BLaER1 (cell line): ENCODE measurements around the gene ZC3H14.

Experiments
- H3K27ac ChIP-seq: shearing (Covaris generic); formaldehyde crosslinking; 2 replicates; pipeline ENCODE4 v1.8.1; 2022
- H3K27me3 ChIP-seq: shearing (Covaris generic); formaldehyde crosslinking; 2 replicates; pipeline ENCODE4 v1.8.1; 2022
- H3K36me3 ChIP-seq: shearing (Covaris generic); formaldehyde crosslinking; 2 replicates; pipeline ENCODE4 v1.8.1; 2022
- H3K4me1 ChIP-seq: shearing (Covaris generic); formaldehyde crosslinking; 2 replicates; pipeline ENCODE4 v1.8.1; 2022
- H3K4me2 ChIP-seq: shearing (Covaris generic); formaldehyde crosslinking; 2 replicates; pipeline ENCODE4 v1.8.1; 2022
- H3K4me3 ChIP-seq: shearing (Covaris generic); formaldehyde crosslinking; 2 replicates; pipeline ENCODE4 v1.8.1; 2022
- H3K9ac ChIP-seq: shearing (Covaris generic); formaldehyde crosslinking; 2 replicates; pipeline ENCODE4 v1.8.1; 2022
- H3K9me3 ChIP-seq: shearing (Covaris generic); formaldehyde crosslinking; 2 replicates; pipeline ENCODE4 v1.8.1; 2022
- H4K20me1 ChIP-seq: shearing (Covaris generic); formaldehyde crosslinking; 2 replicates; pipeline ENCODE4 v1.8.1; 2022
- Cebpa-rat ChIP-seq: shearing (Covaris generic); IDR thresholded peaks from 2 replicates; pipeline ENCODE4 v1.8.1; 2022

The ZC3H14 gene

DNA sequence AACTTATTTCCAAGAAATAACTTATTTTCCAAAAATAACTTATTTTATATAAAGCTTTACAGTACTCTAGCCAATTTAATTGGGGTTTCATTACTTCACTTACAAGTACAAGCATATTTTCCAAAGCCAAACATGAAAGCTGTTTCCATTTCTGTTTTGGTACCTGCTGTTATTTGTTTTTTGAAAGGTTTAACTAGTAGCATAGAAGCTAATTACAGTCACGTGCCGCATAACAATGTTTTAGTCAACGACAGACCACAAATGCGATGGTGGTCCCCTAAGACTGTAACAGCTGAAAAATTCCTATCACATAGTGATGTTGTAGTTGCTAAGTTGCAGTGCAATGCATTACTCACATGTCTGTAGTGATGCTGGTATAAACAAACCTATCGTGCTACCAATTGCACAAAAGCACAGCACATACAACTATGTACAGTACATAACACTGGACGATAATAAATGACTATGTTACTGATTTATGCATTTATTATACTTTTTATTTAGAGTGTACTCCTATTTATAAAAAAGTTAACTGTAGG, 29.7 kb upstream of the ZC3H14 start:
- no peak for TF ChIP-seq Cebpa-rat
- Histone ChIP-seq H3K27me3 (no peaks in the 10 kb centered on the region), H3K27ac (no peak overlapping the region)

DNA sequence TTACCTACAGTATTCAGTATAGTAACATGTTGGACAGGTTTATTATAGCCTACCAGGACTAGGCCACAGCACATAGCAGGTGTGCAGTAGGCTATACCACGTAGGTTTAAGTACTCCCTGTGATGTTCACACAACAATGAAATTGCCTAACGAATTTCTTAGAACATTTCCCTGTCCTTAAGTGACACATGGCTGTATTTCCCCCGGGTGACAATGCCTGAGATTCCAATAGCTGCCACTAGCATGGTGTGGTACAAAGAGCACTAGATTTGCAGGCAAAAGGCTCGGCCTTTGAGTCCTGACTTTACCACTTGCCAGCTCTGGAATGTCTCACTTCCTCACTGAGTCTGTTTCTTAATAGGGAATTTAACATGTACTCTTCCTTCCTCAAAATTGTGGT, 27.7 kb upstream of the ZC3H14 start:
- H3K4me2 ChIP-seq = no peak overlapping the region
- peaks cover 1% of the 10 kb centered on the region; the same call in 1 of the 2 replicates for H3K9me3 ChIP-seq
- H3K36me3 ChIP-seq = no peaks in the 10 kb centered on the region
- H3K4me3 ChIP-seq = no peak overlapping the region
- H3K27ac ChIP-seq = no peak overlapping the region
- H4K20me1 ChIP-seq = no peaks in the 10 kb centered on the region
- H3K27me3 ChIP-seq = no peaks in the 10 kb centered on the region
- no peak overlapping the region for H3K9ac ChIP-seq
- no peaks in the 10 kb centered on the region for H3K4me1 ChIP-seq
- TF ChIP-seq Cebpa-rat = no peak

More for the DNA sequence above, 29.7 kb upstream of the ZC3H14 start:
- Histone ChIP-seq H4K20me1 (no peaks in the 10 kb centered on the region), H3K9me3 (peaks cover 10% of the 10 kb centered on the region), H3K4me2 (no peak overlapping the region), H3K9ac (no peak overlapping the region), H3K4me3 (no peak overlapping the region), H3K4me1 (no peaks in the 10 kb centered on the region), H3K36me3 (no peaks in the 10 kb centered on the region)

DNA sequence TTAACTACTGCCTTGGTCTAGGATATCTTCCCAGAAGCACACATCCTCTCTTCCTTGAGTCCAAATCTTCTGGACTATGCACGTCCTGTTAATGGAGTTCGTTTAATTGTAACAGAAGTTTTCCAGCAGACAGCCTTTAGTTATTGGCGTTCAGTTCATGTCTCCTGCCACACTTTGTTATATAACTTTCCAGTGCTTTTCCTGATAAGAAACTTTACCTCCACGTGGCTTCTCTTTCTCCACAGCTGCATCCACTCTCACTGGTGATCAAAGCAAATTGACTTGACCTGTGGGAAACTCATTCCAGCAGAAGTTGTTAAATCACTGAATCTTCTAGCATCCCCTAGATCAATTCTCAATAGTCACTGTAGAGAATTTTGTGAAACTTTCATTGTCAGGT, 27.0 kb upstream of the ZC3H14 start:
- Histone ChIP-seq H3K4me1 (no peaks in the 10 kb centered on the region), H3K4me3 (no peak overlapping the region), H3K27ac (no peak overlapping the region), H3K9me3 (no peaks in the 10 kb centered on the region), H3K4me2 (no peak overlapping the region), H3K36me3 (no peaks in the 10 kb centered on the region), H4K20me1 (no peaks in the 10 kb centered on the region), H3K27me3 (no peaks in the 10 kb centered on the region), H3K9ac (no peak overlapping the region)
- no peak for TF ChIP-seq Cebpa-rat

DNA sequence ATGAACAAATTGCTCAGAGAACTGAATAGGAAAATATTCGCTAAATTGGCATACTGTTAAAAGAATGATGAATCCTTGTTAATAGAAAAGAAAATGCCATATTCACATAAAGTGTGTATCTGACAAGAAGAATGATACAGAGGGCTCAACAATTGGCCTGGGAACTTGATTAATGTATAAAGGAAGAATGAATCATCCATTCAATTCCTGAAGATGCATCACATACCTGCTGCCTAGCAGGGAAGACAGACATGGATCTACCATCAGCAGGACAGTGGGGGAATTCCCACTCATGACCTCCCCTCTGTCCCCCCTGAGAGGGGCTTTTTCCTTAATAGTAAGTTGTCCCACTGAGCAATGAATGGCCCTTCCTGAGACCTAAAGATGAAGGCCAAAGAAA, 21.5 kb upstream of the ZC3H14 start:
- Histone ChIP-seq H4K20me1 (no peaks in the 10 kb centered on the region), H3K4me2 (no peak overlapping the region), H3K4me3 (no peak overlapping the region), H3K9ac (no peak overlapping the region), H3K9me3 (no peaks in the 10 kb centered on the region), H3K27ac (no peak overlapping the region), H3K36me3 (no peaks in the 10 kb centered on the region), H3K27me3 (no peaks in the 10 kb centered on the region), H3K4me1 (no peaks in the 10 kb centered on the region)
- TF ChIP-seq Cebpa-rat = no peak

DNA sequence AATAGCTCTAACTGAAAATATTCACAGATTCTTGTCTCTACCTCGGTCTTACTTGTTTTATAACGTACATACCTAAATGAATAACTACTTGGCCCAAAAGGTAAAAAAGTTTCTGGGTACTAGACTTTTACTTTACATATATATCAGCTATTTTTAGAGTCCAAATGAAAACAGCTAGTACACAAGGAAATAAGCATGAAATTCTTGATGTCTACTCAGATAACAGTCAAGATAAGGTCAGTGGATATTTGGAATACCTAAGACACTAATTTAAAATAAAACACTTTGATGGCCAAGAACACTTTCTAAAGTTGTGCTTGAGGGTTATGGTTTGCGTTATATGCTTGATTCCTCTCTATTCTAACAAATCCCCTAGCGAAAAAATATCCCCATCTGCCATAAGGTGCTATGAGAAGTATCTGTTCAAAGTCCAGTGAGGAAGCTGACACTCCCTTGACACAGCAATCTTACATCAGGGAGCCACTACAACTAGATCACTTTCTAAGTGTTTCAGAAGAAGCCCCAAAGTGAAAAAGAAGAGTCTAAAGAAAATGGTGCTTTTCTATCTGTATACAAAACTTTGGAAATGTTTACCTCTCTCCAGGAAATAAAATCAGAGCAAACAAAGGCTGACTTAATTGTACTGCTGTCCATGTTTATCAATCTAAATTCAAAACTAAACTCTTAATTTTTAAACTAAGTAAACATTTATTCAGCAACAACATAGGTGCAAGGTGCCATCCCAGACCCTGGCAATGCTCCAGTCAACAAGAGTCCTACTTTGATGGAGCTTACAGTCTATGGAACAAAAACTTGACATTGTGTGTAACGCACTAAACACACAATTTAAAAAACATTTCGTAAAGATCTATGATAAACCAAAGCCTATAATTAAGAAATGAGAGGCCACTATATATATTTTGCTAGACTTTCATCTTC, 19.7 kb upstream of the ZC3H14 start:
- no peaks in the 10 kb centered on the region for H4K20me1 ChIP-seq
- no peak overlapping the region for H3K9ac ChIP-seq
- no peaks in the 10 kb centered on the region for H3K9me3 ChIP-seq
- H3K27ac ChIP-seq = no peak overlapping the region
- H3K4me1 ChIP-seq = peaks cover 7% of the 10 kb centered on the region; the same call in 1 of the 2 replicates
- no peak overlapping the region for H3K4me2 ChIP-seq
- TF ChIP-seq Cebpa-rat = no peak
- H3K4me3 ChIP-seq = no peak overlapping the region
- H3K36me3 ChIP-seq = no peaks in the 10 kb centered on the region
- H3K27me3 ChIP-seq = no peaks in the 10 kb centered on the region

DNA sequence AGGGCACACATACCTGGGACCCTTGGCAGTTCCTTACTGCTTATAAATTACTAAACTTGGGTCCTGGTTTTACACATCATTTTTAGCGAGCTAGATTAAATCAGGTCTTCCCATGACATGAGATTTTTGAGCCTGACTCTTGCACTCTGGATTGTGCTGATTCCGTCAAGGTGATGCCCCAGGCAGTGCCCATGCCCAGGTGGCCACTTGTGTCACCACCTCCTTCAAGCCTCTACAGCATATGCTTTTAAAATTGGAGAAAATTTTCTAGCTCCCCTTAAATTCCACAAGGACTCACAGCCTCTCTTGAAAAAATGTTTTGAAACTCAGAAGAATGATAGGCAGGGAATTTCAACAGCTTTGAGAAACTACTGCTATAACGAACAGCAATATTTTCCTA, 17.6 kb upstream of the ZC3H14 start:
- no peak overlapping the region for H3K4me2 ChIP-seq
- TF ChIP-seq Cebpa-rat = no peak

DNA sequence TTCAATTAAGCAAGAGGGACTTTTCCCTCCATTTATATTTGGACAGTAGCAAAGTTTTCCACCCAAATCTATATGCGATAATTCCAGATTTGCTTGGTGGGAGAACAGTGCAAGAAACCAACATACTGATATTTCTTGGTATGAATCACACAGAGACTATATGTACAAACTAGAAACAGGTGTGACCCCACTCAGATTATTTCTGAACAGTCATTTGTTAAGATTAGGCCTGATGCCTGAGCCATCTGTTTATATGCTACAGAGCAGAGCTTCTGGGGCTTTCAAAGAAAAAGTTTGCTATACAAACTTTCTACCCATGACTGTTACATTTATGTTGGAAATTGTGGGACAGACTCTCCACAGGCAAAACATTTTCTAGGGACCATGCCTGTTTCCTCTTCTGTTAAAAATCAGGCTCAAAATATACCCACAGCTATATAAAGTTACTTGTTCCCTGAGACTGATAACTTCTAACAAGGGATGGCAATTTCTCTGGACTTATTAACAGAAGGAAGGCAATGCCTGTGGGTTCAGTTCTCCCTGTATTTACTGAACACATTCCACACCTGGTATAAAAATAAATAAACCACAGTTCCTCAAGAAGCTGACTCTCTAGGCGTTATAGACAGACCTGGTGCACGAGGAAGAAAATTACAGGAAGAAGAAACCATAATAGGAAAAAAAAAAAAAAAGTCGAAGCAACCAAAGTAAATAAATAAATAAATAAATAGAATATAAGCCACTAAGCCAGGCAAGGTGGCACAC, 16.0 kb upstream of the ZC3H14 start:
- no peaks in the 10 kb centered on the region for H4K20me1 ChIP-seq
- peaks cover 7% of the 10 kb centered on the region for H3K27me3 ChIP-seq
- no peak overlapping the region for H3K4me3 ChIP-seq
- no peaks in the 10 kb centered on the region for H3K36me3 ChIP-seq
- TF ChIP-seq Cebpa-rat = no peak
- peaks cover 7% of the 10 kb centered on the region; the same call in 1 of the 2 replicates for H3K4me1 ChIP-seq
- peaks cover 16% of the 10 kb centered on the region for H3K9me3 ChIP-seq
- H3K27ac ChIP-seq = no peak overlapping the region
- no peak overlapping the region for H3K9ac ChIP-seq
- H3K4me2 ChIP-seq = no peak overlapping the region

More for the DNA sequence above, 17.6 kb upstream of the ZC3H14 start:
- no peak overlapping the region for H3K27ac ChIP-seq
- H3K9ac ChIP-seq = no peak overlapping the region
- no peaks in the 10 kb centered on the region for H4K20me1 ChIP-seq
- peaks cover 3% of the 10 kb centered on the region; the same call in 1 of the 2 replicates for H3K9me3 ChIP-seq
- no peaks in the 10 kb centered on the region for H3K36me3 ChIP-seq
- H3K27me3 ChIP-seq = no peaks in the 10 kb centered on the region
- peaks cover 7% of the 10 kb centered on the region; the same call in 1 of the 2 replicates for H3K4me1 ChIP-seq
- no peak overlapping the region for H3K4me3 ChIP-seq

DNA sequence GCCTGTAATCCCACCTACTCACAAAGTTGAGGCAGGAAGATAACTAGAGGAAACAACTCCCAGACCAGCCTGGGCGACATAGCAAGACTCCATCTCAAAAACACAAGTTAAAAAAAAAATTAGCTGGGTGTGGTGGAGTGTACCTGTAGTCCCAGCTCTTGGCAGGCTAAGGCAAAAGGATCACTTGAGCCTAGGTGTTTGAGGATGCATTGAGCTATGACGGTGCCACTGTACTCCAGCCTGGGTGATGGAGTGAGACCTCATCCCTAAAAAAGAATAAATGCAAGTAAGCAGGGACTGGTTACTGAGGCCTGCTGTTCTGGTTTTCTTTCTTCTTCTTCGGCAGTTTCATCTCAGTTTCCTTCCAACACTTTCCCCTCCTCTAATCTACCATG, 15.5 kb upstream of the ZC3H14 start:
- H4K20me1 ChIP-seq = no peaks in the 10 kb centered on the region
- peaks cover 7% of the 10 kb centered on the region; the same call in 1 of the 2 replicates for H3K4me1 ChIP-seq
- no peaks in the 10 kb centered on the region for H3K36me3 ChIP-seq
- no peak overlapping the region for H3K4me3 ChIP-seq
- peaks cover 20% of the 10 kb centered on the region for H3K9me3 ChIP-seq
- no peak overlapping the region for H3K27ac ChIP-seq
- no peak for TF ChIP-seq Cebpa-rat
- H3K4me2 ChIP-seq = 0 out of 2 replicates have a peak overlapping the region, but pooled peaks have one; percentile 6
- H3K9ac ChIP-seq = no peak overlapping the region
- peaks cover 13% of the 10 kb centered on the region for H3K27me3 ChIP-seq

DNA sequence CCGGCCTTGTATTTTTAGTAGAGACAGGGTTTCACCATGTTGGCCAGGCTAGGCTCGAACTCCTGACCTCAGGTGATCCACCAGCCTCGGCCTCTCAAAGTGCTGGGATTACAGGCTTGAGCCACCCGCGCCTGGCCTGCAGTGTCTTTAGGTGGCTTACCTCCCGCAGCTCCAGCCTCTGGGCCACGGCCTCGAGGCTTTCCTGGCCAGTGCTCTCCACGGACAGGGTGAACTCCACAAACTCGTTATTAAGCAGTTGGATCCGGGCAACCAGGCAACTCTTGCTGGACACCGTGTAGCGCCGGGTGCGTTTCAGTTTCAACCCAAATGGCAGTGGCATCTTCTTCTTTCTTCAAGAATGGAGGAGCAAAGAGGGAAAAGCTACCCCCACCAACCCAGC, 12.8 kb upstream of the ZC3H14 start:
- H3K36me3 ChIP-seq = no peaks in the 10 kb centered on the region
- peaks cover 10% of the 10 kb centered on the region for H3K4me1 ChIP-seq
- H3K27me3 ChIP-seq = peaks cover 39% of the 10 kb centered on the region
- H3K4me3 ChIP-seq = no peak overlapping the region
- H4K20me1 ChIP-seq = peaks cover 7% of the 10 kb centered on the region; the same call in 1 of the 2 replicates
- no peak overlapping the region for H3K27ac ChIP-seq
- H3K9ac ChIP-seq = no peak overlapping the region
- peaks cover 29% of the 10 kb centered on the region for H3K9me3 ChIP-seq
- H3K4me2 ChIP-seq = no peak overlapping the region
- TF ChIP-seq Cebpa-rat = no peak
